HUES48 (cell line): Measurements from ENCODE around the gene SLK.
A peak's percentile ranks its signal among the peaks of the same experiment; 100 is the strongest.

Experiments used
- H3K27ac ChIP-seq: one replicate; pipeline ENCODE4 v1.7.0; 2013; ENCODE audit warnings: low read depth, low read length, inconsistent platforms
- H3K27me3 ChIP-seq: 2 replicates; pipeline ENCODE4 v1.6.1; 2013; ENCODE audit warnings: mild to moderate bottlenecking, low read length; ENCODE audit not compliant: control insufficient read depth, insufficient read depth
- H3K36me3 ChIP-seq: 2 replicates; pipeline ENCODE4 v1.6.1; 2013; ENCODE audit warnings: low read length; ENCODE audit not compliant: control insufficient read depth, insufficient read depth
- H3K4me1 ChIP-seq: 2 replicates; pipeline ENCODE4 v1.6.1; 2013; ENCODE audit warnings: mild to moderate bottlenecking, low read length; ENCODE audit not compliant: control insufficient read depth, insufficient read depth
- H3K4me3 ChIP-seq: 2 replicates; pipeline ENCODE4 v1.5.1; 2013; ENCODE audit warnings: mild to moderate bottlenecking, low read depth, low read length
- H3K9ac ChIP-seq: 2 replicates; pipeline ENCODE4 v1.6.1; 2013; ENCODE audit warnings: mild to moderate bottlenecking, low read depth, low read length, moderate library complexity
- H3K9me3 ChIP-seq: 2 replicates; pipeline ENCODE4 v1.6.1; 2013; ENCODE audit warnings: low read length; ENCODE audit not compliant: control insufficient read depth, insufficient read depth

SLK gene

DNA sequence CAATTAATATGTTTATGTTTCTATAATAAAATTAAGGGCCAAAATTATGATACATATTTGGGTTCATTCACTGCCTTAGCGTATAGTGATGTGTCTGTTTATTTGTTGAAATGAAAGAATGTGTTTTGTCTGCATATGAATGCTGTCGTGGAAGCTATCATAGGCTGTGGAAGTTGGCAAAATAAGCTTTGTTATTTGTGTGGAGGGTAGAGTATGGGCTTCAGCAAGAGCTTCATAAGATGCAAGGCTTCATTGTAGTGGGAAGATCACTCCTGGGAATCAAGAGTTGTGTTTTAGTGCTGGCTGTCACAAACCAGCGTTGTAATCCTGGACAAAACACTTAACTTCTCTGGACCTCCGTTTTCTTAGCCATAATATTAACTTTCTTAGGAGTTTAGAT lies 2.5 kb downstream of the SLK start:
- H3K36me3 ChIP-seq, result no peaks in the 10 kb centered on the region
- no peak overlapping the region for H3K27ac ChIP-seq
- peaks cover 19% of the 10 kb centered on the region for H3K4me1 ChIP-seq
- no peak overlapping the region for H3K9ac ChIP-seq
- H3K9me3 ChIP-seq, result no peaks in the 10 kb centered on the region
- H3K27me3 ChIP-seq, result peaks cover 3% of the 10 kb centered on the region; the same call in 1 of the 2 replicates
- H3K4me3 ChIP-seq, result peak overlapping the region; percentile 31; the same call in 1 of the 2 replicates

DNA sequence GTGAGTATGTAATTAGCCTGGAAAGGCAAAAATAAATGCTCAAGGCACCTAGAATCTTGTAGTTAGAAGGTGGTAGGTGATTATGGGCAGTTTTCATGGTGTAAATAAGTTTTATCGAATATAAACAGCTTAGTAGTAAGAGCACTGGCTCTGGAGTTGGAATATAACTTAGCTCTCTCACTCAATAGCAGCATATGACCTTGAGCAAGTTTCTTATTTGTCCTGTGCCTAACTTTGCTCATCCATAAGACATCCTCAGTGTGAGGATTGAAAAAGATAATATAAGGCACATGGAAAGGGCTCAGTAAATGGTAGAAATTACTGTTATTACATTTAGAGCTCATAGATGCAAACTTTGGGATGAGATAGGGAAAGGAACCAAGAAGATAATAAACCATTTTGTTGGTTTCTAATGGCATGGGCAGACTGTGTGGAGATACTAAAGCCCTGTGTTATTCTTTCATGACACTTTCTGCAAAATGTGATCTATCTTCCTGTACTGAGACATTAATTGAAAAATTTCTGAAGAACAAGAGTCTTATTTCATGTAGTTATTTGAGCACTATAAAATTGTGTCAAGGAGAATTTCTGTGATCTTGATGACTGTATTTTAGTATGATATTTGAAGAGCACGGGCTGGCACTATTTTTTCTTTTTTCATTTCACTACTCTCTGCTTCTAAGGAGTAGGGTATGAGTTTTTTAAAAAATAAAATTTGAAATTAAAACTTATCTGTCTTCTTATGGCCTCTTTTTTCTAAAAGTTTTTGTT lies 3.1 kb downstream of the SLK start:
- H3K27ac ChIP-seq, result no peak overlapping the region
- H3K4me3 ChIP-seq, result peak overlapping the region; percentile 31; the same call in 1 of the 2 replicates
- no peak overlapping the region for H3K9ac ChIP-seq

DNA sequence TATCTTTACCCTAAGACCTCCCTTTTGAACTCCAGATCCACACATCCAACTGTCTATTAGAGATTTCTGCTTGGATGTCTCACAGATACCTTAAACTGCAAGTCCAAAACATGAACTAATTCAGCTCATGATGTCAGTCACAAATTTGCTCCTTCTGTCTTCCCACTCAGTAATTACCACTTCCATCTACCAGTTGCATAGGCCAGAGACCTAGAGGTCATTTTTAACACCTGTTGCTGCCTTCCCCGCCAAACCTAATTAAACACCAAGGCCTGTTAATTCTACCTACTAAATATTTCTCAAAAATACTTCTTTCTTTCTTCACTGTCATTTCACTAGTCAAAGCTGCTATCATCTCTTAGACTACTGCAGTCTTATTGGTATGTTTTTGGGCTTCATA lies 8.2 kb downstream of the SLK start:
- Histone ChIP-seq H3K27ac (no peak overlapping the region), H3K36me3 (no peaks in the 10 kb centered on the region), H3K9me3 (no peaks in the 10 kb centered on the region), H3K4me1 (0 out of 2 replicates have a peak, but pooled peaks cover under 1% of the 10 kb centered on the region), H3K27me3 (no peaks in the 10 kb centered on the region), H3K9ac (no peak overlapping the region), H3K4me3 (no peak overlapping the region)

More for the DNA sequence above, 3.1 kb downstream of the SLK start:
- Histone ChIP-seq H3K4me1 (peaks cover 19% of the 10 kb centered on the region), H3K27me3 (peaks cover 3% of the 10 kb centered on the region; the same call in 1 of the 2 replicates), H3K36me3 (no peaks in the 10 kb centered on the region), H3K9me3 (no peaks in the 10 kb centered on the region)

DNA sequence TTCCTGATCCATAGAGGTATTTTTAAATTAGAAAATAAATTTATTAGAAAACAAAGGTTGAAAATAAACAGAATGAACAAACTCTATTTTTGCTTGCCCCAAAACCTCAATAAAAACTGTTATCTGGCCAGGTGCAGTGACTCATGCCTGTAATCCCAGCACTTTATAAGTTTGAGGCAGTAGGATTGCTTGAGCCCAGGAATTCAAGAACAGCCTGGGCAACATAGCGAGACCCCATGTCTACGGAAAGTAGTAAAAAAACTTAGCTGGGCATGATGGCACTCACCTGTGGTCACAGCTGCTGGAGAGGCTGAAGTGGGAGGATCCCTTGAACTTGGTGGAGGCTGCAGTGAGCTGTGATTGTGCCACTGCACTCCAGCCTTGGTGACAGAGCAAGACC lies 10.3 kb downstream of the SLK start:
- no peak overlapping the region for H3K27ac ChIP-seq
- H3K36me3 ChIP-seq, result no peaks in the 10 kb centered on the region
- H3K9me3 ChIP-seq, result no peaks in the 10 kb centered on the region
- peaks cover 2% of the 10 kb centered on the region; the same call in 1 of the 2 replicates for H3K4me1 ChIP-seq
- no peak overlapping the region for H3K9ac ChIP-seq
- no peak overlapping the region for H3K4me3 ChIP-seq
- H3K27me3 ChIP-seq, result no peaks in the 10 kb centered on the region

DNA sequence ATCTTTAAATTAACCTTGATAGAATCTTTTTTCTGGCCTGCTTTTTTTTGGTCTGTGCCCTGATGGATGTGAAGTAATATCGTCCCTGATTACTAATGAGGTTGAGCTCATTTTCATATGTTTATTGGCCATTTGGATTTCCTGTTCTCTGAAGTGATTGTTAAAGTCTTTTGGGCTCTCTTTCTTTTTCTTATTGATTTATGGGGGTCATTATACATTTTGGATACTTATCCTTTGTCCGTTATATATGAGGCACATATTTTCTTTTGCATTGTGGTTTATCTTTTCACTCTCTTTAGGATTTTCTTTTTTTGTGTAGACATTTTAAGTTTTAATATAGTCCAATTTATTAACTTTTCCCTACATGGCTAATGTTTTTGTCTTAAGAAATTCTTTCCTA lies 12.6 kb downstream of the SLK start:
- H3K4me3 ChIP-seq, result no peak overlapping the region
- H3K27ac ChIP-seq, result no peak overlapping the region
- H3K4me1 ChIP-seq, result peaks cover 13% of the 10 kb centered on the region; the same call in 1 of the 2 replicates
- H3K36me3 ChIP-seq, result no peaks in the 10 kb centered on the region
- no peaks in the 10 kb centered on the region for H3K27me3 ChIP-seq
- no peaks in the 10 kb centered on the region for H3K9me3 ChIP-seq
- no peak overlapping the region for H3K9ac ChIP-seq

DNA sequence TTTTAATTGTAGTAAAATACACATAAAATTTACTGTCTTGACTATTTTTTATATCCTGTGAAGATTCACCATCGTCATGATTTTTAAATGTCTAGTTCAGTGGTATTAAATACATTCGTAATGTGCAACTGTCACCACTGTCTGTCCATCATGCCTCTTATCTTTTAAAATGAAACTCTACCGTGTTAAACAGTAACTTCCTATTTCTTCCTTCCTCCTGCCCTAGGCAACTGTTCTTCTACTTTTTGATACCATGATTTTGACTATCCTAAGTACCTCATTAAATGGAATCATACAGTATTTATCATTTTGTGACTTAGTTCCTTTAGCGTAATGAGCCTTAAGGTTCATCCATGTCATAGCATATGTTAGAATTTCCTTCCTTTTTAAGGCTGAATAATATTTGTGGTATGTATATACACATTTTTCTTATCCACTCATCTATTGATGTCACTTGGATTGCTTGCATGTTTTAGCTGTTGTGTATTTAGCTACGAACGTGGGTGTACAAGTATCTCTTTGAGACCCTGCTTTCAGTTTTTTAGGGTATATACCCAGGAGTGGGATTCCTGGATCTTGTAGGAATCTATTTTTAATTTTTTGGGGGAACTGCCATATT lies 13.5 kb downstream of the SLK start:
- Histone ChIP-seq H3K27me3 (no peaks in the 10 kb centered on the region), H3K4me1 (peaks cover 13% of the 10 kb centered on the region; the same call in 1 of the 2 replicates)

DNA sequence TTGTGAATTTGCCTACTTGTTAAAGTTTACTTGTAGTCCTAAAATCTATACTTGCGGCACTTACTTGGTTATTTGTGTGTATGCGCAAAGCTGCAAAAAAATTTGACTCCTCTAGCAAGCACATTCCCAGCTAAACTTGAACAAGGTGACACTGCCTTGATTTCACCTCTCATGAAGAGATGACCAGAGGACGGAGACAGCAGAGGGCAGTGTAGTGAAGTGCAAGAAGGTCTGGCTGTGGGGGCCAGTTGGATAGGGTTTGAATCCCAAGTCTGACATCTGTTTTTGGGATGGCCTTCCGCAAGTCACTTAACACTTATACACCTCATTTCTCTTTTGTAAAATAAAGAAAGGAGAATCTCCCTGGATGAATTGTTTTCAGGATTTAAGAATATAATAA lies 15.7 kb downstream of the SLK start:
- Histone ChIP-seq H3K9ac (no peak overlapping the region), H3K4me3 (no peak overlapping the region), H3K36me3 (no peaks in the 10 kb centered on the region), H3K9me3 (no peaks in the 10 kb centered on the region), H3K27ac (no peak overlapping the region), H3K27me3 (no peaks in the 10 kb centered on the region), H3K4me1 (peaks cover 13% of the 10 kb centered on the region; the same call in 1 of the 2 replicates)

More for the DNA sequence above, 13.5 kb downstream of the SLK start:
- Histone ChIP-seq H3K36me3 (no peaks in the 10 kb centered on the region), H3K9ac (no peak overlapping the region), H3K9me3 (no peaks in the 10 kb centered on the region), H3K4me3 (no peak overlapping the region), H3K27ac (no peak overlapping the region)

DNA sequence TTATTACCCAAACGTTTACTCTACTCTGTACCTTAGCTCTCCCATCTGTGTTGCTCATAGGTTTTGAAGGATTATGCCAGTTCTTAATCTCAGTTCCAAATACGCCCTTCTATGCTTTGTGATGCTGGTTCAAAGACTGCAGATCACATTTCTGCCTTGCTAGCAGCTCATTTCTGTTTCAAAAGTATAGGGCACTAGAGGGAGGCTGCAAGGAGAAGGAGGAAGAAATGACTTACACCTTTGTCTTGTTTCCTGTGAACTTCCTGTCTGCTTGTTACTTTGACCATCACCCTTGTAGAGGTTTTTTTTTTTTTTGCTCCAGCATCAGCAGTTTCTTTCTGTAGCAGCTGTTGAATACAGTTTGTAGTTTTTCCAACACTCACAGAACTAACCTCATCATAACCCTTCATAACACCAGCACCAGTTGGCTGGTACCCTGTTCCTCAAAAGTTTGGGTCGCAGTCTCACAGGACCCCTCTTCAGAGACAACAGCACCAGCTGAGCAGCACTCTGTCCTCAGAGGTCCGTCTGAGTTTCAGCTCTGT lies 16.5 kb downstream of the SLK start:
- peaks cover 13% of the 10 kb centered on the region; the same call in 1 of the 2 replicates for H3K4me1 ChIP-seq
- no peaks in the 10 kb centered on the region for H3K9me3 ChIP-seq
- no peaks in the 10 kb centered on the region for H3K36me3 ChIP-seq
- H3K27ac ChIP-seq, result no peak overlapping the region
- H3K27me3 ChIP-seq, result no peaks in the 10 kb centered on the region
- no peak overlapping the region for H3K4me3 ChIP-seq
- no peak overlapping the region for H3K9ac ChIP-seq

DNA sequence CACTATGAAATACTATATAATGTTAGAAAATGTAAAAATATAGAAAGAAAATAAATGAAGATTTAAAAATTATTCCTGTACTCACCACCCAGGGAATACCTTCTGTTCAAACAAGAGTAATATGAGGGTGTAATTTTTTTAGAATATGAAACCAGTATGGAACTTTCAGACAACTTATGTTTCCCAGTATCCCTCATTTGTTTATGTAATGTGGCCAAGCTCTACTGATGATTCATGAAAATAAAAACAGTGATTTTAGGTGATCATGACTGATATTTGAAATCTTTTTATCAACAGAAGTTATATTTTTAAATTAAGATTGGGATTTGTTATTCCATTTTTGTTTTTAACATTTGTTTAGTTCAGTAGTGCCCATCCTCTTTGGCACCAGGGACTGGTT lies 18.8 kb downstream of the SLK start:
- no peak overlapping the region for H3K4me3 ChIP-seq
- H3K9me3 ChIP-seq, result no peaks in the 10 kb centered on the region
- peaks cover 13% of the 10 kb centered on the region; the same call in 1 of the 2 replicates for H3K4me1 ChIP-seq

DNA sequence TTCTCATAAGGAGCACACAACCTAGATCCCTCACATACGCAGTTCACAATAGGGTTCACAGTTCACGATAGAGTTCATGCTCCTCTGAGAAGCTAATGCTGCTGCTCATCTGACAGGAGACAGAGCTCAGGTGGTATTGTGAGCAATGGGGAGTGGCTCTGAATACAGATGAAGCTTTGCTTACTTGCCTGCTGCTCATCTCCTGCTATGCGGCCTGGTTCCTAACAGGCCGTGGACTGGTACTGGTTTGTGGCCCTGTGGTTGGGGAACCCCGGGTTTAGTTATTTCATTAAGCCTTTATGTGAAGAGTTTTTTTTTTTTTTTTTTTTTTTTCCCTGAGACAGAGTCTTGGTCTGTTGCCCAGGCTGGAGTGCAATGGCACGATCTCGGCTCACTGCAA lies 19.4 kb downstream of the SLK start:
- Histone ChIP-seq H3K27ac (no peak overlapping the region), H3K27me3 (no peaks in the 10 kb centered on the region), H3K4me3 (no peak overlapping the region), H3K9me3 (no peaks in the 10 kb centered on the region), H3K4me1 (peaks cover 13% of the 10 kb centered on the region; the same call in 1 of the 2 replicates), H3K9ac (no peak overlapping the region), H3K36me3 (no peaks in the 10 kb centered on the region)

More for the DNA sequence above, 18.8 kb downstream of the SLK start:
- H3K9ac ChIP-seq, result no peak overlapping the region
- H3K36me3 ChIP-seq, result no peaks in the 10 kb centered on the region
- H3K27me3 ChIP-seq, result no peaks in the 10 kb centered on the region
- H3K27ac ChIP-seq, result no peak overlapping the region

DNA sequence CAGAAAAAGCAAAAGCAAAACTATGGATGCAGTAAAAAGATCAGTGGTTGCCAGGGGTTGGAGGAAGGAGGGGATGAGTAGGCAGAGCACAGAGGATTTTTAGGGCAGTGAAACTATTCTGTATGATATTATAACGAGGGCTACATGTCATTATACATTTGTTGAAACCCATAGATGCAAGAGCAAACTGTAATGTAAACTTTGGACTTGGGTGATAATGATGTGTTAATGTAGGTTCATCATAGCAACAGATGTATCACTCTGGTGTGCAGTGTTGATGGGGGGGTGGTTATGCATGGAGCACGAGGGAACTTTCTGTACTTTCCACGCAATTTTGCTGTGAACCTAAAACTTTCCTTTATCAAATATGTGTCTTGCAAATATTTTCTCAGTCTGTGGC lies 23.2 kb downstream of the SLK start:
- no peaks in the 10 kb centered on the region for H3K27me3 ChIP-seq
- no peaks in the 10 kb centered on the region for H3K4me1 ChIP-seq
- H3K9ac ChIP-seq, result no peak overlapping the region
- H3K27ac ChIP-seq, result no peak overlapping the region
- H3K9me3 ChIP-seq, result no peaks in the 10 kb centered on the region
- peaks cover 3% of the 10 kb centered on the region; the same call in 1 of the 2 replicates for H3K36me3 ChIP-seq
- no peak overlapping the region for H3K4me3 ChIP-seq
